Umbilical cord (tissue), 2 donors: ENCODE measurements around the gene OR1D2. TPM values are rescaled to one million over a fixed set of nuclear protein-coding genes. Genes with fewer than 3 reads are reported as not detected.
"Not testable (repeated sequence)": the region's sequence is repeated elsewhere in the genome, so short reads cannot be mapped to it uniquely, and the experiment has no call there.

Source experiments
- DNase-seq: peaks from one replicate; pipeline ENCODE4 v3.0.0-alpha.2; 2015; ENCODE audit warnings: low spot score
- total RNA-seq: library from RNA; depleted of rRNA; stranded (reverse); fragments of >200 nt; gene quantifications from one replicate; pipeline ENCODE4 v1.2.3, GENCODE V29; 2014; ENCODE audit warnings: low replicate concordance; ENCODE audit not compliant: insufficient read depth

The OR1D2 gene
- total RNA-seq, result 7.0 TPM

DNA sequence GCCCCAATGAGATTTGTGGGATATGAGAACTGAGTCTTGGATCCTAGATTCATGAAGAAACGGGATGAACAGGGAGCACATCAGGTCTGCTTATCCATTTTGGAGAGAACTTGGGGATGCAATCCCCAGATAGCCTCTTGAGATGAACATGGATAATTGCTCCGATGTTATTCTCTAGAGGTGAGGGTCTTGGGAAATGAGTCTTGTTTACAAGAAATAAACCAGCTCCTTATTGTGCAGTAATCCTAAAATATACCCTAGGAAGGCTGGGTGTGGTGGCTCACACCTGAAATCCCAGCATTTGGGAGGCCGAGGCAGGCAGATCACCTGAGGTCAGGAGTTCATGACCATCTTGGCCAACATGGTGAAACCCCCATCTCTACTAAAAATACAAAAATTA, at the start of gene OR1D2:
TSS of gene OR1D2 (minus strand) at position 101 of the 400 bp plus-strand sequence. CDS start 11,426 bp downstream, outside the sequence.
- DNase-seq, result no peak

DNA sequence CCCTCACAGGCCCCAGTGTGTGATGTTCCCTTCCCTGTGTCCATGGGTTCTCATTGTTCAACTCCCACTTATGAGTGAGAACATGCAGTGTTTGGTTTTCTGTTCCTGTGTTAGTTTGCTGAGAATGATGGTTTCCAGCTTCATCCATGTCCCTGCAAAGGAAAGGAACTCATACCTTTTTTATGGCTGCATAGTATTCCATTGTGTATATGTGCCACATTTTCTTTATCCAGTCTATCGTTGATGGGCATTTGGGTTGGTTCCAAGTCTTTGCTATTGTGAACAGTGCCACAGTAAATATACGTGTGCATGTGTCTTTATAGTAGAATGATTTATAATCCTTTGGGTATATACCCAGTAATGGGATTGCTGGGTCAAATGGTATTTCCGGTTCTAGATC, 33.3 kb upstream of the OR1D2 start:
- not testable (repeated sequence) for DNase-seq

GRCh38 chr17:3127451-3127850, 23.2 kb upstream of the OR1D2 start, which contains the start of gene OR1G1:
OR1G1 (minus strand) TSS chr17:3127551; CDS start chr17:3127551, 0 bp downstream.
- no peak for DNase-seq

GRCh38 chr17:3073850-3074249, 30.4 kb downstream of the OR1D2 start:
- DNase-seq, result not testable (repeated sequence)

- peak; percentile 23 for DNase-seq
Observed at GRCh38 chr17:3065192-3065591, 39.0 kb downstream of the OR1D2 start.

DNA sequence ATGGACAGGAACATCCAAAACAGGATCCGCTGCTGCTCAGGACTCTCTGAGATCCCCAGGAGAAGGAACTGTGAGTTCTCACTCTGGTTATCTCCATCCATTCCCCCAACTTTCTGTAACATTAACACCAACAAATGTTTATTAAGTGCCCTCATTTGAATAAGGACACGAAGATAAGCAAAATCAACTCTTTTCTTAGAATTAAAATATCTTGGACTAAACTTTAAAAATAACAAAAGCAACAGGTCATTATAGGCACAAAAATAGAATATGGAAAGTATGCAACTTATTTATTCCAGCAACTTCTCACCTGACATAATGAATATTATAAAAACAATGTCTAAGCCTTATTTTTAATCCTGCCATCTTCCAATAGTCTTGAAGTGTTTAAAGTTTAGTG, 40.7 kb downstream of the OR1D2 start, which contains the start of gene OR1D5:
TSS of gene OR1D5 (minus strand) at position 101 of the 400 bp plus-strand sequence. CDS start at position 101, 0 bp downstream.
- not testable (repeated sequence) for DNase-seq

GRCh38 chr17:3062824-3063377, 41.3 kb downstream of the OR1D2 start:
- DNase-seq, result not testable (repeated sequence)

- DNase-seq, result not testable (repeated sequence)
Observed at GRCh38 chr17:3054868-3055267, 49.4 kb downstream of the OR1D2 start.

DNA sequence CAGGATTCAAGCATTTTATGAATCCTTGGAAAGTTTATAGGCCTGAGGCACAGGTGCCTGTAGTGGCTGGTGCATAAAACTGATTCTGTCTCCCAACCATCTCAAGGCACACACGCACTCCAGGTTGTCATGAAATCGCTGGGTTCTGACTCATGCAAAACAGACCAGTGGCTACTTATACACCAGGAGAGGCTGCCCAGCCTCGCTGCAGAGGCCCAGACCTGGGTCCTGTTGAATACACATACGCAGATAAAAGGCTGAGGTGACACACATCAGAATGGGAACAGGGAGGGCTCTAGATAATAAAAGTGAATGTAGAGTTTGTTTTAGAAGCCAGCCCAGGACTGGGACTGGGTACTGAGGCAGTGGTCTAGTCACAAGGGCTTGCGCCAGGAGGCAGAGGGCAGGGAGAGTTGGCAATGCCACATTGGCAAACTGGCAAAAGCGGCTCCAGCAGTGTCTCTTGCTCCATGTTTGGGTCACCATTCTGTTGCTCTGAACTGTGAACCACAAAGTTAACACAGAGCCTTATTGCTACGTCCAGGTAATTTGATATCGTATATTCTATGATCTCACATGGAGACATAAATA, 54.4 kb downstream of the OR1D2 start:
- DNase-seq, result no peak

DNA sequence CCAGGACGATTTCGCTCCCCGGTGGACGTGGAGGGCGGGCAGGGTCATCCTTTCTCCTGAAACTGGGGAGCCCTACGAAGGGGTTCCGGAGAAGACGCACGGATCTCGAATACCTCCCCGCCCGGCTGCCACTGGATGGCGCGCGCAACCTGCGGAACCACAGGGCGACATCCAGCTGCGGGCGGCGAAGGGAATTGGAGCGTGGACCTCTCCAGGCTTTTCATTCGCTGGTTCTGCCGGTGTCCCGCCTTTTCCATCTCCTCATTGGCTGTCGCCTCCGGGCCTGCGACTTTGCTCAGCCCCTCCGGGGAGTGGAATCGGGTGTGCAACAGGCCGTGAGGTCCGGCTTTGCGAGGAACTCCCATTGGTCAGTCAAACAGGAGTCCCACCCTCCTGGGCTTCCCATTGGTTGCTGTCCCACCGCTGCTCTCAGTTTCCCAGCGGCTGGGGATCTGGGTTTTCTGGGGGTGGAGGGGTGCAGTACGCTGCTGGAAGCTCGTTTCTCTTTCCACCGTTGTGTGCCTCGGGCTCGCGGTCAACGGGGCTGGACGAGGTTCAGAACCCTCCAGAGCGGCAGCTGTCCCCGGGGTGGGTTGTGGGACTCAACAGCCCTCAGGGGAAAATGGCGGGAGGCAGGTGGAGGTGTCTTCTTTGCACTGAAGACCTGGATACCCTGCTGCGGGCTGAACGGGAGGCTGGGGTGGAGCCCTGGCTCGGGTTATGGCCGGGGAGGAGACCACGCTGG, 55.3 kb downstream of the OR1D2 start:
- DNase-seq, result peak; percentile 99

GRCh38 chr17:3046753-3047152, 57.5 kb downstream of the OR1D2 start:
- DNase-seq, result no peak

DNA sequence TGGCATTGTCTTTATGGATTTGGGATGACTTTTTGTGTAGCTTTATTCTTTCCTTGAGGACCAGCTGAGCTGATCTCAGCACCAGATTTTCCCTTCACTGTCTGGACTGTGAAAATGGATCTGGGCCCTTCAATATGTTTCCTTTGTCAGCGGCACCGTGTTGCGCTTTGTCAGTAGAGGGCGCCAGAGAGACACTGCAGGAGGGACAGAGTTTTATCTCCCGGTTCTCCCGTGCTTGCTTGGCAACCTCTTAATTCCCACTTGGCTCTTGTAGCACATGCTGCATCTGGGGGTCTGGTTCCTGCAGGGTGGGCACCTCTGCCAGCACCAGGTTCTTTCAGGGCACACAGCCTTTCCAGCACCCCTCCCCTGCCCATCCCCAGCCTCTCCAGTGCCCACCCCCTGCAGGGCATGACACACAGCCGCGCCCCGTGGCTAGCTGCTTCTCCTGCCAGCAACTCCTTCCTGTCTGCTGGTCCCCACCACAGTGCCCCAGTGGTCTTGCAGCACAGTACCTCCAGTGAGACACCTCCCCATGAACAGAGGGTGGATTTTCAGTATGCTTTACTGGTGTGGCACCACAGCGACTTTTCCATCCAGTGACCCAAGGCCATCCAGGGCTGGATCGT, 60.4 kb downstream of the OR1D2 start:
- DNase-seq, result no peak

- no peak for DNase-seq
Observed at GRCh38 chr17:3040882-3041281, 63.3 kb downstream of the OR1D2 start.

- DNase-seq, result no peak
Observed at GRCh38 chr17:3039736-3040135, 64.5 kb downstream of the OR1D2 start.

GRCh38 chr17:3038941-3039340, 65.3 kb downstream of the OR1D2 start:
- no peak for DNase-seq

Other genes starting within 250 kb of the OR1D2 start
- not detected for gene OR1D5, start 40.8 kb downstream of the OR1D2 start, total RNA-seq
- not detected for gene OR1G1, start 23.1 kb upstream of the OR1D2 start, total RNA-seq
- 2.6 TPM for gene OR1A2, start 93.1 kb upstream of the OR1D2 start, total RNA-seq
- gene OR1A1, start 103.2 kb upstream of the OR1D2 start, total RNA-seq, result 5.5 TPM
- 0.48 TPM for gene OR3A1, start 193.9 kb upstream of the OR1D2 start, total RNA-seq